SKM-1 treated with dmso at 0.1 percent for 144 hours (cell line): Measurements from ENCODE around the gene CDH13.

ENCODE experiments used
- DNase-seq: peaks from one replicate; lab custom pipeline; 2025; ENCODE audit not compliant: unreplicated experiment; lab: John Stamatoyannopoulos, UW

Gene CDH13

GRCh38 chr16:82937926-82938520 is 311.3 kb downstream of the CDH13 start:
- DNase-seq: no peak

GRCh38 chr16:82943371-82943770 is 316.6 kb downstream of the CDH13 start:
- DNase-seq: no peak

GRCh38 chr16:82945420-82946101 is 318.8 kb downstream of the CDH13 start:
- no peak for DNase-seq

GRCh38 chr16:82947698-82948097 is 320.9 kb downstream of the CDH13 start:
- no peak for DNase-seq

GRCh38 chr16:82949016-82949415 is 322.2 kb downstream of the CDH13 start:
- no peak for DNase-seq

- no peak for DNase-seq
Observed at GRCh38 chr16:82953517-82953916, 326.7 kb downstream of the CDH13 start.

- no peak for DNase-seq
Observed at GRCh38 chr16:82954224-82954929, 327.6 kb downstream of the CDH13 start.

GRCh38 chr16:82955741-82956348 is 329.1 kb downstream of the CDH13 start:
- no peak for DNase-seq

GRCh38 chr16:82957212-82957611 is 330.4 kb downstream of the CDH13 start:
- no peak for DNase-seq

GRCh38 chr16:82960918-82961317 is 334.1 kb downstream of the CDH13 start:
- DNase-seq: no peak

GRCh38 chr16:82963653-82964052 is 336.9 kb downstream of the CDH13 start:
- no peak for DNase-seq

- DNase-seq: no peak
Observed at GRCh38 chr16:82965808-82966207, 339.0 kb downstream of the CDH13 start.

- DNase-seq: no peak
Observed at GRCh38 chr16:82967424-82967823, 340.7 kb downstream of the CDH13 start.

- no peak for DNase-seq
Observed at GRCh38 chr16:82971126-82971525, 344.4 kb downstream of the CDH13 start.

- no peak for DNase-seq
Observed at GRCh38 chr16:82972331-82972919, 345.7 kb downstream of the CDH13 start.

- no peak for DNase-seq
Observed at GRCh38 chr16:82979406-82980111, 352.8 kb downstream of the CDH13 start.

- no peak for DNase-seq
Observed at GRCh38 chr16:82980810-82981209, 354.0 kb downstream of the CDH13 start.

GRCh38 chr16:82987767-82988166 is 361.0 kb downstream of the CDH13 start:
- no peak for DNase-seq

- no peak for DNase-seq
Observed at GRCh38 chr16:82990155-82990554, 363.4 kb downstream of the CDH13 start.

GRCh38 chr16:82991410-82991809 is 364.6 kb downstream of the CDH13 start:
- no peak for DNase-seq
